GM12878 (cell line): ENCODE measurements around the gene NOL3. TPM values are rescaled to one million over a fixed set of nuclear protein-coding genes. Genes with fewer than 3 reads are reported as not detected.

ENCODE experiments used
- ATAC-seq: fragments of 200-7000 bp; cut with Tn5 transposase; 3 replicates; pipeline ENCODE4 v1.9.1; 2020; ENCODE audit warnings: mild to moderate bottlenecking, moderate library complexity
- BruUV-seq: library from RNA; stranded (reverse); fragments of 400-500 nt; replicated peaks from 2 replicates; lab custom pipeline; 2021; lab: Mats Ljungman, UMichigan
- CTCF ChIA-PET: fragments of 300-600 bp; sonication (Branson Sonifier 250); formaldehyde crosslinking; extraction: SDS; loops from one replicate; lab custom pipeline; 2021; ENCODE audit warnings: inconsistent platforms; lab: Yijun Ruan, JAX
- POLR2A ChIA-PET: fragments of 350-600 bp; formaldehyde crosslinking; extraction: SDS; loops from one replicate; lab custom pipeline; 2021; ENCODE audit warnings: inconsistent platforms; lab: Charles Lee
- RAD21 ChIA-PET: fragments of 300-600 bp; sonication (Branson Sonifier 250); formaldehyde crosslinking; loops from one replicate; lab custom pipeline; 2023; ENCODE audit warnings: antibody characterized with exemption; ENCODE audit not compliant: unreplicated experiment; lab: Charles Lee
- SMC1A ChIA-PET: fragments of 300-600 bp; sonication (Branson Sonifier 250); formaldehyde crosslinking; loops from one replicate; lab custom pipeline; 2023; ENCODE audit not compliant: unreplicated experiment, uncharacterized antibody; lab: Charles Lee
- DNase-seq: peaks from one replicate; pipeline ENCODE4 v3.0.0-alpha.2; 2011; ENCODE audit warnings: low read depth, low spot score
- FAIRE-seq: peaks from 3 replicates; lab custom pipeline; 2011; peaks lifted over from hg19 to GRCh38; lab: Jason Lieb, UNC
- H2AFZ ChIP-seq: 2 replicates; pipeline ENCODE4 v1.6.0; 2011; ENCODE audit warnings: low read depth, low read length, control low read depth; ENCODE audit not compliant: control insufficient read depth
- H3K27ac ChIP-seq: 2 replicates; pipeline ENCODE4 v1.5.1; 2011; ENCODE audit warnings: control low read depth; ENCODE audit not compliant: control insufficient read depth, insufficient read depth
- H3K27me3 ChIP-seq, 2 experiments: replicated peaks in 1 of 2; 2 replicates each; pipeline versions ENCODE4 v1.6.0 to v1.6.1; 2011; ENCODE audit warnings: low read length in 1 of 2; ENCODE audit not compliant: control insufficient read depth in 2 of 2, insufficient read depth in 2 of 2
- H3K36me3 ChIP-seq, 2 experiments: 2 replicates each; pipeline ENCODE4 v1.5.1; 2011; ENCODE audit warnings: low read length in 1 of 2; ENCODE audit not compliant: control insufficient read depth in 2 of 2, insufficient read depth in 2 of 2
- H3K4me1 ChIP-seq: 2 replicates; pipeline ENCODE4 v1.6.1; 2011; ENCODE audit warnings: mild to moderate bottlenecking, low read length, moderate library complexity, mixed read lengths; ENCODE audit not compliant: control insufficient read depth, insufficient read depth
- H3K4me2 ChIP-seq: 2 replicates; pipeline ENCODE4 v1.6.0; 2011; ENCODE audit warnings: control low read depth; ENCODE audit not compliant: control insufficient read depth, insufficient read depth
- H3K4me3 ChIP-seq: fragments of 200-600 bp; sonication (generic); 2 replicates; pipeline ENCODE4 v1.5.1; 2016
- H3K79me2 ChIP-seq: 2 replicates; pipeline ENCODE4 v1.6.0; 2011; ENCODE audit warnings: low read length; ENCODE audit not compliant: control insufficient read depth, insufficient read depth
- H3K9ac ChIP-seq: 2 replicates; pipeline ENCODE4 v1.8.0; 2011; ENCODE audit warnings: low read length, control low read depth, mixed read lengths; ENCODE audit not compliant: control insufficient read depth, insufficient read depth
- H3K9me3 ChIP-seq: replicated peaks from 3 replicates; pipeline ENCODE4 v1.5.1; 2011; ENCODE audit warnings: mild to moderate bottlenecking, low read length; ENCODE audit not compliant: control insufficient read depth, insufficient read depth
- H4K20me1 ChIP-seq: 2 replicates; pipeline ENCODE4 v1.6.0; 2011; ENCODE audit not compliant: control insufficient read depth, insufficient read depth
- CREB1 ChIP-seq: IDR thresholded peaks from 2 replicates; pipeline ENCODE4 v1.6.1; 2012; ENCODE audit warnings: low read depth, mild to moderate bottlenecking, inconsistent platforms
- POLR2AphosphoS5 ChIP-seq: IDR thresholded peaks from 2 replicates; pipeline ENCODE4 v1.6.1; 2011; ENCODE audit warnings: mild to moderate bottlenecking, low read length, inconsistent platforms
- WGBS: methylation state at CpG from one replicate; pipeline ENCODE4 v1.1.6; 2016; ENCODE audit warnings: low lambda C conversion rate; ENCODE audit not compliant: insufficient replicate concordance, insufficient coverage; ENCODE audit errors: missing lambda C conversion rate; 5-methylcytosine and 5-hydroxymethylcytosine counted together
- in situ Hi-C: fragments of 300-500 bp; cut with MboI; formaldehyde crosslinking; loops from 9 replicates; pipeline ENCODE4 v1.14.3; 2018; ENCODE audit warnings: mixed read lengths
- intact Hi-C: fragments of 100-400 bp; cut with micrococcal nuclease; formaldehyde crosslinking; loops from one replicate; pipeline ENCODE4 v1.14.2; 2022; ENCODE audit not compliant: unreplicated experiment
- polyA plus RNA-seq, 11 experiments: library from polyadenylated mRNA; depleted of rRNA in 4 of 11; unstranded in 6 of 11; stranded (reverse) in 5 of 11; fragments of >200 nt; fragmentation: Nextera tagmentation in 4 of 11; fragmentation: Illumina TruSeq in 1 of 11; extraction: Ambion mirVana in 4 of 11; extraction: Trizol in 1 of 11; gene quantifications; 1 replicate in 1 of 11; 2 replicates in 10 of 11; pipeline versions ENCODE4 v1.2.1 to v1.2.3, GENCODE V29; 2011 to 2016; ENCODE audit warnings: inconsistent platforms in 2 of 11, missing spikeins in 2 of 11, low read depth in 1 of 11
- total RNA-seq, 4 experiments: library from RNA; depleted of rRNA in 3 of 4; stranded (reverse); fragments of >200 nt in 3 of 4; fragmentation: Illumina TruSeq in 1 of 4; extraction: Trizol in 1 of 4; gene quantifications; 2 replicates each; pipeline versions ENCODE4 v1.2.1 to v1.2.3, GENCODE V29; 2013 to 2021
- TF ChIP-seq, protein P1 (sequence below): fragments of 450-650 bp; formaldehyde crosslinking; IDR thresholded peaks from 2 replicates; pipeline ENCODE4 v1.4.0; 2020; ENCODE audit warnings: mild to moderate bottlenecking, moderate library complexity
- TF ChIP-seq, protein P2 (sequence below): fragments of 450-650 bp; IDR thresholded peaks from 2 replicates; pipeline ENCODE4 v1.6.1; 2018; ENCODE audit warnings: borderline replicate concordance, mild to moderate bottlenecking; ENCODE audit not compliant: partially characterized antibody

The NOL3 gene
- total and polyA plus RNA-seq, 10 of the 15 experiments (the other 5 are each of a cell fraction or from before 2014, with no cell fraction given), result 0.31 to 18.4 (median 2.7) TPM

GRCh38 chr16:67192781-67193361 lies 22.5 kb downstream of the NOL3 start:
- in situ Hi-C loops, result no loop called here
- peaks cover 23% of the 10 kb centered on the region for H3K79me2 ChIP-seq
- POLR2A ChIA-PET, result interaction anchor here (0.6 to 4.7 kb wide), 7 partner anchors 9 to 34 kb away, joined by 3 to 22 read pairs (median 3); partner anchors contain the start of gene TMEM208
- H3K4me3 ChIP-seq, result peak overlapping the region; percentile 99
- no TSS peak for BruUV-seq
- peaks cover 8% of the 10 kb centered on the region for H3K4me1 ChIP-seq
- no peaks in the 10 kb centered on the region for H3K9me3 ChIP-seq
- SMC1A ChIA-PET, result interaction anchor here (0.8 to 2.1 kb wide), 4 partner anchors 52 to 175 kb away, joined by 3 to 9 read pairs (median 3); partner anchors contain the start of gene PHAF1
- FAIRE-seq (peak; percentile 18), ATAC-seq (peak; percentile 37), DNase-seq (no peak)
- 2% methylated on average over 17 of the region's 17 CpGs for WGBS
- peak overlapping the region; percentile 95 for H3K4me2 ChIP-seq
- CTCF ChIA-PET, result interaction anchor here (0.6 to 1.8 kb wide), 9 partner anchors 18 to 239 kb away, joined by 3 to 11 read pairs (median 4); partner anchors contain the start of genes FBXL8, TMEM208 and TRADD
- H3K9ac ChIP-seq, result peak overlapping the region; percentile 97
- RAD21 ChIA-PET, result interaction anchor here (0.8 to 1.7 kb wide), 6 partner anchors 9 to 54 kb away, joined by 3 to 7 read pairs (median 4); partner anchors contain the start of genes FHOD1, NOL3 and TMEM208
- peaks cover 14 to 26% of the 10 kb centered on the region in 2 experiments for H3K36me3 ChIP-seq
- intact Hi-C loops, result loop anchor here (2.0 kb wide), 1 partner anchor 54 kb away; the partner anchor contains the start of gene FHOD1
- peaks cover 7% of the 10 kb centered on the region for H4K20me1 ChIP-seq
- peak; percentile 35; the same call in 1 of the 2 replicates for TF ChIP-seq CREB1
- TF ChIP-seq, protein P1, sequence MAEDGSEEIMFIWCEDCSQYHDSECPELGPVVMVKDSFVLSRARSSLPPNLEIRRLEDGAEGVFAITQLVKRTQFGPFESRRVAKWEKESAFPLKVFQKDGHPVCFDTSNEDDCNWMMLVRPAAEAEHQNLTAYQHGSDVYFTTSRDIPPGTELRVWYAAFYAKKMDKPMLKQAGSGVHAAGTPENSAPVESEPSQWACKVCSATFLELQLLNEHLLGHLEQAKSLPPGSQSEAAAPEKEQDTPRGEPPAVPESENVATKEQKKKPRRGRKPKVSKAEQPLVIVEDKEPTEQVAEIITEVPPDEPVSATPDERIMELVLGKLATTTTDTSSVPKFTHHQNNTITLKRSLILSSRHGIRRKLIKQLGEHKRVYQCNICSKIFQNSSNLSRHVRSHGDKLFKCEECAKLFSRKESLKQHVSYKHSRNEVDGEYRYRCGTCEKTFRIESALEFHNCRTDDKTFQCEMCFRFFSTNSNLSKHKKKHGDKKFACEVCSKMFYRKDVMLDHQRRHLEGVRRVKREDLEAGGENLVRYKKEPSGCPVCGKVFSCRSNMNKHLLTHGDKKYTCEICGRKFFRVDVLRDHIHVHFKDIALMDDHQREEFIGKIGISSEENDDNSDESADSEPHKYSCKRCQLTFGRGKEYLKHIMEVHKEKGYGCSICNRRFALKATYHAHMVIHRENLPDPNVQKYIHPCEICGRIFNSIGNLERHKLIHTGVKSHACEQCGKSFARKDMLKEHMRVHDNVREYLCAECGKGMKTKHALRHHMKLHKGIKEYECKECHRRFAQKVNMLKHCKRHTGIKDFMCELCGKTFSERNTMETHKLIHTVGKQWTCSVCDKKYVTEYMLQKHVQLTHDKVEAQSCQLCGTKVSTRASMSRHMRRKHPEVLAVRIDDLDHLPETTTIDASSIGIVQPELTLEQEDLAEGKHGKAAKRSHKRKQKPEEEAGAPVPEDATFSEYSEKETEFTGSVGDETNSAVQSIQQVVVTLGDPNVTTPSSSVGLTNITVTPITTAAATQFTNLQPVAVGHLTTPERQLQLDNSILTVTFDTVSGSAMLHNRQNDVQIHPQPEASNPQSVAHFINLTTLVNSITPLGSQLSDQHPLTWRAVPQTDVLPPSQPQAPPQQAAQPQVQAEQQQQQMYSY (CRISPR knock-in tag), result no peak
- TF ChIP-seq POLR2AphosphoS5, result 0 out of 2 replicates have a peak, but pooled peaks have one; percentile 44
- TF ChIP-seq, protein P2, sequence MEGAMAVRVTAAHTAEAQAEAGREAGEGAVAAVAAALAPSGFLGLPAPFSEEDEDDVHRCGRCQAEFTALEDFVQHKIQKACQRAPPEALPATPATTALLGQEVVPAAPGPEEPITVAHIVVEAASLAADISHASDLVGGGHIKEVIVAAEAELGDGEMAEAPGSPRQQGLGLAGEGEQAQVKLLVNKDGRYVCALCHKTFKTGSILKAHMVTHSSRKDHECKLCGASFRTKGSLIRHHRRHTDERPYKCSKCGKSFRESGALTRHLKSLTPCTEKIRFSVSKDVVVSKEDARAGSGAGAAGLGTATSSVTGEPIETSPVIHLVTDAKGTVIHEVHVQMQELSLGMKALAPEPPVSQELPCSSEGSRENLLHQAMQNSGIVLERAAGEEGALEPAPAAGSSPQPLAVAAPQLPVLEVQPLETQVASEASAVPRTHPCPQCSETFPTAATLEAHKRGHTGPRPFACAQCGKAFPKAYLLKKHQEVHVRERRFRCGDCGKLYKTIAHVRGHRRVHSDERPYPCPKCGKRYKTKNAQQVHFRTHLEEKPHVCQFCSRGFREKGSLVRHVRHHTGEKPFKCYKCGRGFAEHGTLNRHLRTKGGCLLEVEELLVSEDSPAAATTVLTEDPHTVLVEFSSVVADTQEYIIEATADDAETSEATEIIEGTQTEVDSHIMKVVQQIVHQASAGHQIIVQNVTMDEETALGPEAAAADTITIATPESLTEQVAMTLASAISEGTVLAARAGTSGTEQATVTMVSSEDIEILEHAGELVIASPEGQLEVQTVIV, result no peak
- no peaks in the 10 kb centered on the region for H3K27me3 ChIP-seq
- no peak overlapping the region for H2AFZ ChIP-seq
- H3K27ac ChIP-seq, result peak overlapping the region; percentile 79
